Right lung (tissue), 5 donors: ENCODE results near the gene ZBED4. TPM values are rescaled to one million over a fixed set of nuclear protein-coding genes. Genes with fewer than 3 reads are reported as not detected.

Source experiments
- DNase-seq, 2 donors: peaks; one replicate each; pipeline ENCODE4 v3.0.0-alpha.2; 2013
- polyA plus RNA-seq, 5 donors: library from polyadenylated mRNA; unstranded; fragments of 120-200 nt; gene quantifications; one replicate each; pipeline versions ENCODE4 v1.2.1 to v1.2.3, GENCODE V29; 2013; ENCODE audit warnings: inconsistent platforms in 1 of 5, low replicate concordance in 1 of 5; ENCODE audit not compliant: insufficient read length in 5 of 5, insufficient read depth in 1 of 5

The ZBED4 gene
- polyA plus RNA-seq, 5 donors: 13.1 to 16.5 (median 16.4) TPM

DNA sequence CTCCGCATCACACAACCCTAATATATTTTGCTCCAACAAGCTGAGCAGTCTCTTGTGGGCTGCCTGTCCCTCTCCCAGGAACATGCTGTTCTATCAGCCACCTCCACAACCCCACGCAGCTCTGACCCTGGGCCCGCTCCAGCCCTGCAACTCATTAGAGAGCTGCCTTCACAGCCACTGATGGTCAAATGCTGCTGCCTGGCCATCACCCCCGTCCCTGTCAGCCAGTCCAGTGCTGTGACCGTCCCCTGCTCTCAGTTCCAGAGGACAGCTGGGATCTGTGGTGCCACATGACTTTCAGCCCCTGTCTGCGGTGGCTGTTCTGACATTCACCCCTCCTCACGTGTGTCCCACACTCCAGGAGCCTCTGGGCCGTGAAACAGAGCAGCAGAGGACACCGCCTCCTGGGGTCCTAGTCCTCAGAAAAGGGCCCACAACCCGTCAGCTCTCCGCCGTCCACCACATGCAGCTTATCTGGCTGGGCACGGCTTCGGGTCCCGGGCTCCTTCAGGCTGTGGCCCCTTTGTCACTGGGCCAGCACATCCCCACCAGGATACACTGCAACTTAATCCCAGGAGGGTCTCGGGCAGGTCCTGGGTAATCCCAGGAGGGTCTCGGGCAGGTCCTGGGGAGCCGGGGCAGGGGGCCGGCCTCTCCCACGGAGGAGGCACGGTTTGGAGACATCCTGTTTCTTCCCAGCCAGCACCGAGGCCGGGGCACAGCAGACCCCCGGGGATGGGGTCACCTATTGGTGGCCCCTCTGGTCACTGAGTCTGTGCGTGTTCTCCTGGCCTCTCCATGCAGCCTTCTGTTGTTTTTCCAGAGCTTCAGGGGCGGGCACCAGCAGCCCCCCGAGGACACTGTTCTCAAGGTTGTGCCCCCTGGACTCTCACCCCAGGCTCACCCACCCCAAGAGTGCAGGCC lies 79.9 kb downstream of the ZBED4 start:
- DNase-seq: no peak

DNA sequence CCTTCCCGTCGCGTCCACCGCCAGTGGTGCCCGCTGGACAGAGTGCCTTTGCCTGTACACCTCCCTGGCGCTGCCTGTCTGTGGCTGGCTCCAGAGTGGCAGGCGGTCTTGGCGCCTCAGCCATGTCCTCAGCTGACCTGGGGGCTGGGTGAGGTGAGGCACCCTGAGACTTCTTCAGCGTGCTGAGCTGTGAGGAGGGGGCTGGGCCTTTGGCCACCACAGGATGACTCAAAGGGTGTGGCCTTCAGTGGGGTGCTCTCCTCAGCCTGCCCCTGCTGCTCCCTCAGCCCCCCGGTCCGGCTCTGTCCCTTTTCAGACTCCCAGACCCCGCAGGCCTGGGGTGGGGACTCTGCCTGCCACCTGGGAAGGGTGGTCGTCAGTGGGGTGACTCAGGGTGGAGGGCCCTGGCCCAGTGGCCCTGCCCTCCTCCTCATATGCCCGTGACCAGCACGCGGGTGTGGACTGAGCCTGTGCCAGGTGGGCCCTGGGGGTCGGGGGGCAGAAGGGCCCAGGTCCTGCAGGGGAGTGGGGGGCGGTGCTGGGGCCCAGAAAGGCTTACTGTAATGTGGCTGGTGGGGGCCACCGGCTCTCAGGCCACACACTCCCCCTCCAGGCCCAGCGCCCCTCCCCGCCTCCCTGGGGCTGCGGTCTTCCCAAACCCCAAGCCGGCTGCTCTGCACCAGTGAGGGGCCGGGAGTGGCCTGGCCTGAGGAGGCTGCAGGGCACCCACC lies 80.7 kb downstream of the ZBED4 start:
- no peak for DNase-seq

DNA sequence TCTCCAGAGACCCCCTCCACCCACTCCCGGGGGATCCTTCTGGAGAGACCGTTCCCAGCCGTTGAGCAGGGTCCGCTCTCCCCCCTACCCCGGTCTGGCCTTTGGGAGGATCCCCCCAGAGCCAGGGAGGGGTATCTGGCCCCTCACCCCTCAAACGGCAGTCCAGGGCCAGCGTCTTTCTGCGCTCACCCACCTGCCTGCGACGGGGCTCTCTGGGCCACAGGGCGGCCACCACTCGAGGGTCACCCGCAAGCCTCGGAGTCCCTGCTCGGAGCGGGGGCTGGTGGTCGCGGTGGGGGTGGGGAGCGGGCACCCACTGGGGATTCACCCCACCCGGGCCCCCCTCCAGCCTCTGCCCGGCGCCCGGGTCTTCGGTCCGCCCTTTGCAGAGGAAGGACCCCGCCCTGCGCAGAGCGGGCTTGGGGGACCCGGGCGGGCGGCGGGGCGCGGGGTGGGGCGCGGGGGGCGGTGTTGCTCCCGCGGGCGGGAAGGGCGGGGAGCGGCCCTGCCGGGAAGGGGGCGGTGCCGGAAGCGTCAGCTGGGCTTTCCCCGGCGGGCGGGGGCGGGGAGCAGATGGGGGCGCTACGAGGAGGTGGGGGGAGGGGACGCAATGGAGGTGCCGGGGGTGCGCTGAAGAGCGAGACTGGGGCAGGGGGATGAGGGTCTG lies 81.4 kb downstream of the ZBED4 start:
- DNase-seq: no peak

DNA sequence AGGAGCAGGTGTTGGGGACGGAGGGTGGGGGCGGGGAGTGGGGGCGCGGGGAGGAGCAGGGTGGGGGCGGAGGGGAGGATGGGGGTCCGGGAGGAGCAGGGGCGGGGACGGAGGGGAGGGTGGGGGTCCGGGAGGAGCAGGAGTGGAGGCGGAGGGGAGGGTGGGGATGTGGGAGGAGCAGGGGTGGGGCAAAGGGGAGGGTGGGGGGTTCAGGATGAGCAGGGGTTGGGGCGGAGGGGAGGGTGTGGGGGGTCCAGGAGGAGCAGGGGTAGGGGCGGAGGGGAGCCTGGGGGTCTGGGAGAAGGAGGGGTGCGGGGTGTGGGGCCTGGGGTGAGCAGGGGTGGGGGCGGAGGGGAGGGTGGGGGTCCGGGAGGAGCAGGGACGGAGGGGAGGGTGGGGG lies 81.9 kb downstream of the ZBED4 start:
- no peak for DNase-seq

DNA sequence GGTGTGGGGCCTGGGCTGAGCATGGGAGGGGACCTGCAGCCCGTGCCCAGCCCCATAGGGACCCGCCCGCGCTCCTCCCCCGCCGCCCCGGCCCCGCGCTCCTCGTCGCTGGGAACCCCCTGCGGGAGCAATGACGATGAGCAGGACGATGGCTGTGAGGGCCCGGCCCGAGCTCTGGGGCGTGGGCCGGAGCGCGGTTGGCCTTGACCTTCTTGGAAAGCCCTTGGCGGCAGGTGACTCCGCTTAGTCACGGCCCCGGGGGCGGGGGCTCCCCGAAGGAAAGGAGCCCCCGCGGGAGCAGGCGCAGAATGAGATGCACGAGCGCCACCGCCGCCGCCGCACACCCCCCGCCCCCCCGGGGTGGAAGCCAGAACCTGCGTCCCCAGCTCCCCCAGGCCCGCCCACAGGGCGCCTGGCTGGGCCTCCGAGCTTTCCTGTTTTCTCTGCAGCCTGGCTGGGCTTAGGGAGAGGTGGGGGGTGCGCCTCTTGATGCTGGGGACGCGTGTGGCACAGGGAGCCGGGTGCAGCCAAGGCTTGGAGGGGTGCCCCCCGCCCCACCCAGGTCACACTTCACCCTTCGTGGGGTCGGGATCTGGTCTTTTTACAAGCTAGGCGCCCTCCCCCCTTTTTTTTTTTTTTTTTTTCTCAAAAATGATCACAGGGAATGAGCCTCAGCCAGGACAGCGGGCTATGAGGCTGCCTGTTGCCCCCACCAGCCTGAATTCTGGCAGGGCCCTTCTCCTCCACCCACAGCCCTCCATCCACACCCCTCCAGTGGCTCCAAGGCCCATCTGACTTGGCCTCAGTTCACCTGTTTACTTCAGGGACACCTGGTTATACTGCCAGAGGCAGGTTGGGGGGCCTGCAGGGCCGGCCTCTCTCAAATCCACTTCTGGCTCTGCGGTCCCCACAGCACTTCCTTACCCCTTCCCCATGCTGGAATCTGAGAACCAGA lies 82.7 kb downstream of the ZBED4 start:
- DNase-seq: peak in 1 of 2 donors; percentile 65

DNA sequence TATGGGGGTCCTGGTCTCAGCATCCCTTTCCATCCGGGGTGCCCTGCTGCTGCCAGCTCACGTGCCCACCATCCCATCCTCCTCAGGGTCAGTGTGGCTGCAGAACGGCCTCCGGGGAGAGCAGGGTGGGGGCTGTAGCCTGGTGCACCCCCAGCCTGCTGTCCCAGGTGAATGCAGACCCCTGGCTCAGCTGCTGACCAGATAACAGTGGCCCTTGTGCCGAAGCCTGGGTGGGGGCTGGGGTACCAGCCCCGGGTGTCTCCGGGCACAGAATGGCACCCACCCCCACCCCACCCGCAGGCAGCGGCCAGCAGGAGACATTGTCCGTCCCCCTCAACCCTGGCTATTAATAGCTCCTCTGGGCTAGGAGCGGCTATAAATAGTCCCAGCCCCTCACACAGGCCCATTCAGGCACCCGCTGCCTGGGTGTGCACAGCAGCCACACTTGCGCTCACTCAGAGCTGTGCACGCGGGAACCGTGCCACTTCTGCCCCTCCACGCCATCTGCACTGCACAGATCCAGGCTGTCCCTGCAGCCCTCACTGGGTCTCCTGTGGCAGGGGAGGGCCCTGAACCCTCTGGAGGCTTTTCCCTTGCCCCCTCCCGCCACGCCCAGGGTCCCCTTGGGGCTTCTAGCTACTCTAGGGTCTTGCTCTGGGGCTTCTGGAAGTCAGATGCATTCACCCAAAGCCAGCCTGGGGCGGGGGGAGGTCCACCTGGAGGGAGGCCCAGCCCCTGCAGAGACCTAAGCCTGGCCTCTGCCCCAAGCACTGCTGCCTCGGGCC lies 83.5 kb downstream of the ZBED4 start:
- no peak for DNase-seq

DNA sequence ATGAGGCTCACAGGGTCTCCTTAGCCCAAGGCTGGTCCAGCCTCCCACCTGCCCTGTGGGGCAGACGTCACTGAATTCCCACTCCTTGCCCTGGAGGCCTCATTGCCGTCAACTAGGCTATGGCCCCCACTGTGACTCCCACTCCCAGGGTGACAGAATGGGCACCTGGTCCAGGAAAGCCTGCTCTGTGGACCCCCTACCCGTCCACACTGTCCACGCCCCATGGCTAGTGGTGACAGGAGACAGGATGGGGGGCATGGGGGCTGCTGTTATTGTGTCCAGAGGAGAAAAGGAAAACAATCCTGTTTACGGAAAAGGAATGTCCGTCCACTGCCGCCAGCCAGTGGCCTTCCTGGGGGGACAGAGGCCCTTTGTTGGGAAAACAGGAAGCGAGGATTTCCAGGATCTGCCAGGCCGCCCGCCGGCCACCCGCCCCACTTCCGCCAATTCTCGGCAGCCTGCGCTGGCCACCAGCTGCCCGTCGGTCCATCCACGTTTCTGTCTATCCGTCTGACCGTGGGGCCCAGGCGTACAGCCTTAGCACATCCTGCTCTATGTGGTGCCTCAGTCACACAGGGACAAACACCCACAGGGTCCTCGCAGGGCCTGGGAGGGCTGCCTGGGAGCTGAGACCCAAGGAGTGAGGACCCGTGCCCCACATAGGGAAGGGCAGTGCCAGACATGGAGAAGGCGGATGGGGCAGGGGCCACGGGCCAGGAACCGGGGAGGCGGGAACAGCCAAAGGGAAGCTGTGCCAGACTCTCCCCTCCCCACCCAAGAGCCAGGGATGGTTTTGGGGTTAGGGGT lies 84.3 kb downstream of the ZBED4 start:
- DNase-seq: no peak

DNA sequence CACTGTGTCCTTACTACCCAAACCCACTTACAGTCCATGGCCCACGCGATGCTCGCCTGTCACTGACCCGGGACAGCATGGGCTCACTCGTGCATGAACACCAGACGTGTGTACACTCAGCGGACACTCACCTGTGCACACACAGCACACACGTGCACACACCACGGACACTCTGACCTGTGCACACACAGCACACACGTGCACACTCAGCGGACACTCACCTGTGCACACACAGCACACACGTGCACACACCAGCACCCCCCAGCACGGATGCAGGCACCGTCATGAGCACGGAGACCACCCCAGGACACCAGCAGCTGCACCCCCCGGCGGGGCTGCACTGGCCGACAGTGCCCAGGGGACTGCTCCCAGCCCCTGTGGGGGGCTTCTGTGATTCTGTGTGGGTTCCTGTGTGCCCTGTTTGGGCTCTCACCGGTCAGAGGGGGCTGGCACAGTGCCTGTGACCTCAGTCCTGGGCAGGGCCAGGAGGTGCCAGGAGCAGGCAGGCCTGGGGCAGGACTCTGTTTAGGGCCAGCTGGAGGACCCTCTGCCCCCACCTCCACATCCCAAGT lies 85.0 kb downstream of the ZBED4 start:
- DNase-seq: no peak

Other genes starting within 250 kb of the ZBED4 start
- gene BRD1, start 26.0 kb upstream of the ZBED4 start, polyA plus RNA-seq: 10 to 100 TPM; 31.2 to 41.2 (median 35.3) TPM
- gene ALG12, start 64.6 kb downstream of the ZBED4 start, polyA plus RNA-seq: 10 to 100 TPM; 17.9 to 35.1 (median 21.5) TPM
- 10 to 100 TPM; 25.4 to 47.1 (median 31.1) TPM for gene CRELD2, start 64.8 kb downstream of the ZBED4 start, polyA plus RNA-seq
- 10 to 100 TPM; 23.1 to 45.0 (median 30.2) TPM for gene PIM3, start 106.9 kb downstream of the ZBED4 start, polyA plus RNA-seq
- gene IL17REL, start 158.9 kb downstream of the ZBED4 start, polyA plus RNA-seq: under 1 TPM in 3 of 5 donors, not detected in 2; 0.08 to 0.15 (median 0.09) TPM
- gene TTLL8, start 204.5 kb downstream of the ZBED4 start, polyA plus RNA-seq: not detected
- gene MLC1, start 231.6 kb downstream of the ZBED4 start, polyA plus RNA-seq: 1 to 10 TPM; 1.4 to 2.4 (median 2.0) TPM
- 1 to 10 TPM; 1.4 to 3.8 (median 2.1) TPM for gene MOV10L1, start 236.2 kb downstream of the ZBED4 start, polyA plus RNA-seq